Breast epithelium (tissue), 4 donors: ENCODE results near the gene LAMA1. TPM values are rescaled to one million over a fixed set of nuclear protein-coding genes. Genes with fewer than 3 reads are reported as not detected.

Source experiments
- DNase-seq, 2 donors: peaks; one replicate each; pipeline ENCODE4 v3.0.0-alpha.2; 2019; ENCODE audit warnings: low spot score in 2 of 2
- H3K27ac ChIP-seq, 2 donors: fragments of 200-600 bp; sonication (generic) in 1 of 2; one replicate each; pipeline ENCODE4 v1.5.1; 2016 to 2019; ENCODE audit warnings: mild to moderate bottlenecking in 1 of 2
- H3K27me3 ChIP-seq, 2 donors: fragments of 200-600 bp; sonication (generic) in 1 of 2; one replicate each; pipeline versions ENCODE4 v1.5.1 to v1.6.0; 2017 to 2019; ENCODE audit warnings: control low read depth in 1 of 2, mild to moderate bottlenecking in 1 of 2
- H3K36me3 ChIP-seq: fragments of 200-600 bp; one replicate; pipeline ENCODE4 v1.5.1; 2019
- H3K4me1 ChIP-seq, 2 donors: fragments of 200-600 bp; sonication (generic); one replicate each; pipeline ENCODE4 v1.5.1; 2016 to 2019; ENCODE audit warnings: control low read depth in 1 of 2
- H3K4me3 ChIP-seq, 3 donors: fragments of 200-600 bp; sonication (generic); 1 replicate in 2 of 3; 2 replicates in 1 of 3; pipeline ENCODE4 v1.5.1; 2016 to 2019; ENCODE audit warnings: mild to moderate bottlenecking in 3 of 3, moderate library complexity in 2 of 3
- H3K9me3 ChIP-seq, 2 donors: fragments of 200-600 bp; sonication (generic) in 1 of 2; one replicate each; pipeline ENCODE4 v1.5.1; 2016 to 2019; ENCODE audit warnings: control low read depth in 1 of 2
- POLR2A ChIP-seq: fragments of 450-650 bp; IDR thresholded peaks from one replicate; pipeline ENCODE4 v1.6.1; 2016; ENCODE audit warnings: antibody characterized with exemption, mild to moderate bottlenecking, moderate library complexity
- POLR2AphosphoS5 ChIP-seq, 3 donors: sonication (generic); formaldehyde crosslinking; IDR thresholded peaks; one replicate each; pipeline ENCODE4 v1.6.1; 2017; ENCODE audit warnings: antibody characterized with exemption in 3 of 3
- intact Hi-C: fragments of 100-400 bp; cut with DNase I; formaldehyde crosslinking; loops from one replicate; pipeline ENCODE4 v1.15.1; 2023; ENCODE audit warnings: low total_unique reads
- total RNA-seq, 3 donors: library from RNA; depleted of rRNA; stranded (reverse); fragments of >200 nt; gene quantifications; one replicate each; pipeline ENCODE4 v1.1.0, GENCODE V29; 2016
- TF ChIP-seq, protein P1 (sequence below), 3 donors: fragments of 450-650 bp; IDR thresholded peaks; one replicate each; pipeline ENCODE4 v1.5.1; 2016 to 2017; ENCODE audit warnings: antibody characterized with exemption in 3 of 3, mild to moderate bottlenecking in 3 of 3, moderate library complexity in 3 of 3

Gene LAMA1
- total RNA-seq, 3 donors from 2014 or later = 0.48 to 14.7 (median 10.2) TPM

DNA sequence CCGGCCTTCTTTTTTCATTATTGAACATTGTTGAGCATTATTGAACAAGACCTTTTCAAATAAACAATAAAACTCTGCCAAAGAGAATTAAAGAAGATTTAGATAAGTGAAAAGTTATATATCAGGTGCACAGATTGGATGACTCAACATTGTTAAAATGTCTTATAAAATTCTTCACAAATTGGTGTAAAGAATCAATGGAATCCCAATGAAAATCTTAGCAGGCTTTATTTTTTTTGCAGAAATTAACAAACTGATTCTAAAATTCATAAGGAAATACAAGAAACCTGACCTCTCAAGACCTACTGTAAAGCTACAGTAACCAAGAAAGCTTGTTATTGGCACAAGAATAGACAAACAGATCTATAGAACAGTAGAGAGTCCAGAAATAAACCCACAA, 70.3 kb downstream of the LAMA1 start:
- no peaks in the 10 kb centered on the region for H3K4me1 ChIP-seq
- no peaks in the 10 kb centered on the region for H3K9me3 ChIP-seq
- TF ChIP-seq POLR2AphosphoS5 (IDR thresholded peaks at IDR 0.05) = no peak
- TF ChIP-seq, protein P1, sequence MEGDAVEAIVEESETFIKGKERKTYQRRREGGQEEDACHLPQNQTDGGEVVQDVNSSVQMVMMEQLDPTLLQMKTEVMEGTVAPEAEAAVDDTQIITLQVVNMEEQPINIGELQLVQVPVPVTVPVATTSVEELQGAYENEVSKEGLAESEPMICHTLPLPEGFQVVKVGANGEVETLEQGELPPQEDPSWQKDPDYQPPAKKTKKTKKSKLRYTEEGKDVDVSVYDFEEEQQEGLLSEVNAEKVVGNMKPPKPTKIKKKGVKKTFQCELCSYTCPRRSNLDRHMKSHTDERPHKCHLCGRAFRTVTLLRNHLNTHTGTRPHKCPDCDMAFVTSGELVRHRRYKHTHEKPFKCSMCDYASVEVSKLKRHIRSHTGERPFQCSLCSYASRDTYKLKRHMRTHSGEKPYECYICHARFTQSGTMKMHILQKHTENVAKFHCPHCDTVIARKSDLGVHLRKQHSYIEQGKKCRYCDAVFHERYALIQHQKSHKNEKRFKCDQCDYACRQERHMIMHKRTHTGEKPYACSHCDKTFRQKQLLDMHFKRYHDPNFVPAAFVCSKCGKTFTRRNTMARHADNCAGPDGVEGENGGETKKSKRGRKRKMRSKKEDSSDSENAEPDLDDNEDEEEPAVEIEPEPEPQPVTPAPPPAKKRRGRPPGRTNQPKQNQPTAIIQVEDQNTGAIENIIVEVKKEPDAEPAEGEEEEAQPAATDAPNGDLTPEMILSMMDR (IDR thresholded peaks at IDR 0.05) = no peak
- no peak for TF ChIP-seq POLR2A
- no peak overlapping the region for H3K27ac ChIP-seq
- H3K36me3 ChIP-seq = no peaks in the 10 kb centered on the region
- intact Hi-C loops = no loop called here
- DNase-seq = no peak
- H3K4me3 ChIP-seq = no peak overlapping the region
- no peaks in the 10 kb centered on the region for H3K27me3 ChIP-seq

DNA sequence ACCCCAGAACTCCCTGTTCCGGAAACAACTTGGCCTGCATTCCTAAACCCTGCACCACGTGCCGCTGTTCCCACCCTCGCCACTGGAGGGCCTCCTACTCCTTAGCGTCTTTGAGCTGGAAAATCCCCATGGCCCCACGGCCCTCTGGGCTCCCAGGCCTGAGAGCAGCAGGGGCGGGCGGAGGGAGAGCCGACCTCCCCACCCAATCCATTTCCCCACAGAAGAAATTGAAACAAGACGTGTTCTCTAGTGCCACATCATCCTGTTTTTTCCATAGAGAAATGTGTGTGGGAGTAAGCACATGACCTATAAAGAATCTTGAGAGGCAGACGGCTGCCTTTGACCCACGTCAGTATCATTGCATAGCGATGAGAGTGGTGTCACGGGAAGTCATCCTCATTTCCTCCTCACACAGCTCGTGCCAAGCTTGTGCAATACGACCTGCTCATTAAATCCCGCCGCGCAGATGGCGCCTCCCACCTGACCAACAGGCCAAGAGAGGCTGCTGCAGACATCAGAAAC, 79.2 kb downstream of the LAMA1 start:
- Histone ChIP-seq H3K9me3 (no peaks in the 10 kb centered on the region), H3K27me3 (no peaks in the 10 kb centered on the region), H3K36me3 (no peaks in the 10 kb centered on the region), H3K27ac (peak overlapping the region; percentile 83 to 89), H3K4me1 (no peaks in the 10 kb centered on the region), H3K4me3 (peak overlapping the region in 2 of 3 donors; percentile 31 to 42)
- intact Hi-C loops = no loop called here
- TF ChIP-seq, protein P1 (IDR thresholded peaks at IDR 0.05) = peak in 2 of 3 donors; percentile 58 to 92
- TF ChIP-seq POLR2AphosphoS5 (IDR thresholded peaks at IDR 0.05) (peak; percentile 73 to 95 (median 89)), POLR2A (no peak)
- peak; percentile 73 to 96 for DNase-seq

DNA sequence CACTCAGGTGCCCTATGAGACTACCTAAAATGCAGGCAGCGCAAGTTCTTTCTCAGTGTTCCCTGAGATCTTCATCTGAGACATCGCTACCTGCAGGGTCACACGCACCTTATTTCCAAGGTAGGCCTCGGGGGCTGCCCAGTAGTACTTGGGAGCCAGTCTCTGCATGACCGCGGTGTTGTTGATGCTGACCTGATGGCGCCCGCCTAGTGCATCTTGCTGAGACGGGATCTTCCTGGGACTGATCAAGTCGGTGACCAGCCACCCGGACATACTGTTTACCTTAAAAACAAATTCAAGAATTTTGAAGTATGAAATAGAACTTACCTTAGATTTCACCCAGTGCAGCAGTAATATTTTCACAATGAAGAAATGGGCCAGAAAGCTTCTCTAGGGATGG, 80.1 kb downstream of the LAMA1 start:
- H3K9me3 ChIP-seq = no peaks in the 10 kb centered on the region
- peak overlapping the region; percentile 83 to 89 for H3K27ac ChIP-seq
- no peak for DNase-seq
- intact Hi-C loops = no loop called here
- no peaks in the 10 kb centered on the region for H3K36me3 ChIP-seq
- no peak overlapping the region for H3K4me3 ChIP-seq
- TF ChIP-seq POLR2A (no peak), POLR2AphosphoS5 (IDR thresholded peaks at IDR 0.05) (no peak)
- TF ChIP-seq, protein P1 (IDR thresholded peaks at IDR 0.05) = no peak
- no peaks in the 10 kb centered on the region for H3K27me3 ChIP-seq
- H3K4me1 ChIP-seq = no peaks in the 10 kb centered on the region

DNA sequence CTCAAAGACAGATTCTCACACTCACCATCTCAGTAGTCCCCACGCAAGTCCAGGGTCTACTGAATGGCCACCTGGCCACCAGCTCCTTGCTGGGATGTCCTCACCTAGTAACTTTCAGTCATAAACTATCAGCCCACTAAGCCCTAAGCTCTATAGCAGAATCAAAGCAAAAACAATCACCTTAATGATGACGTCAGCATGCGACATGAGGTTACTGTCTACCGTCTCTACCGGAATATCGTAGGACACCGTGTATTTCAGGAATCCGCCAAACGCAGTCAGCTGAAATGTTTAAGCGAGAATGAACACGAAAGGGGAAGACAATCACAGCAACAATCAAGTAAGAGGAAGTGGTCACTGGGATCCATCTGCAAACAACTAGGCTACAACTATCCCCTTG, 81.8 kb downstream of the LAMA1 start:
- intact Hi-C loops = no loop called here
- no peak for DNase-seq

DNA sequence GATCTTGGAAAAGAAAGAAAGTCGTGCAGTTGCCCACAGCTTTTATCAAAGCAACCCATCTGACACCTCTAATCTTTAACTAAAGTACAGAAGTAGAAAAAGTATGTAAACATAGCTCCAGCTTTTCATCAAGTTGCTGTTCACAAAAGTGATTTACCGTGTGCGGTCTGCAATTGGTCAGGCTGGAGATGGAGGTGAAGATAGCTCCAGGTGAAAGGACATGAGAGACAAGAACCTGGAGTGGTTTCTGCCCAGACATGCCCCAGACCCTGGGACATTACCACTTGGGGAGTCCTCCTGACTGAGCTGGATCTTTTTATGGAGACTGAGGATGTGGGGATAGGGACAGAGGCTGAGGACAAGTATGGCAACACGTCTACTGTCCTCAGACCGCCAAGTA, 82.7 kb downstream of the LAMA1 start:
- intact Hi-C loops = no loop called here
- Histone ChIP-seq H3K4me3 (no peak overlapping the region), H3K9me3 (no peaks in the 10 kb centered on the region), H3K27ac (no peak overlapping the region), H3K4me1 (no peaks in the 10 kb centered on the region), H3K36me3 (peaks cover 4% of the 10 kb centered on the region), H3K27me3 (no peaks in the 10 kb centered on the region)
- TF ChIP-seq POLR2A = no peak
- TF ChIP-seq, protein P1 (IDR thresholded peaks at IDR 0.05) = no peak
- no peak for TF ChIP-seq POLR2AphosphoS5 (IDR thresholded peaks at IDR 0.05)
- no peak for DNase-seq

More for the DNA sequence above, 81.8 kb downstream of the LAMA1 start:
- Histone ChIP-seq H3K27ac (no peak overlapping the region), H3K36me3 (peaks cover 4% of the 10 kb centered on the region), H3K4me1 (no peaks in the 10 kb centered on the region), H3K9me3 (no peaks in the 10 kb centered on the region), H3K27me3 (no peaks in the 10 kb centered on the region), H3K4me3 (no peak overlapping the region)
- no peak for TF ChIP-seq POLR2A
- TF ChIP-seq, protein P1 (IDR thresholded peaks at IDR 0.05) = no peak
- TF ChIP-seq POLR2AphosphoS5 (IDR thresholded peaks at IDR 0.05) = no peak
